Activated CD4-positive, alpha-beta memory T cell treated with anti-CD3 and anti-CD28 coated beads for 36 hours (primary cell): ENCODE data around the gene DEFB131B. TPM values are rescaled to one million over a fixed set of nuclear protein-coding genes. Genes with fewer than 3 reads are reported as not detected.

Experiments
- total RNA-seq, 2 experiments: library from RNA; stranded (reverse); gene quantifications; one replicate each; pipeline ENCODE4 v1.2.3, GENCODE V29; 2021

Gene DEFB131B
- total RNA-seq, 2 experiments from 2014 or later, result not detected

Other genes starting within 250 kb of the DEFB131B start
- not detected for gene DEFB108B, start 45.3 kb upstream of the DEFB131B start, total RNA-seq
- gene XNDC1N, start 50.1 kb downstream of the DEFB131B start, total RNA-seq, result 10 to 100 TPM; 12.4 to 13.2 TPM
- 10 to 100 TPM; 34.9 to 37.1 TPM for gene RNF121, start 50.6 kb downstream of the DEFB131B start, total RNA-seq
- gene IL18BP, start 120.5 kb downstream of the DEFB131B start, total RNA-seq, result 1 to 10 TPM; 6.6 to 9.3 TPM
- 100 to 1,000 TPM; 149 to 158 TPM for gene NUMA1, start 202.1 kb downstream of the DEFB131B start, total RNA-seq
- gene LRRC51, start 202.4 kb downstream of the DEFB131B start, total RNA-seq, result 1 to 10 TPM; 8.3 to 8.5 TPM
- gene LAMTOR1, start 224.8 kb downstream of the DEFB131B start, total RNA-seq, result 10 to 100 TPM; 54.3 to 56.2 TPM
- not detected for gene TOMT, start 227.5 kb downstream of the DEFB131B start, total RNA-seq
- gene ANAPC15, start 234.2 kb downstream of the DEFB131B start, total RNA-seq, result 10 to 100 TPM; 62.6 to 64.2 TPM